Trophoblast cell (in vitro differentiated cells and primary cell): ENCODE results near the gene APOBEC3B.
A peak's percentile ranks its signal among the peaks of the same experiment; 100 is the strongest.

Source experiments
- DNase-seq, 2 donors: peaks; one replicate each; pipeline ENCODE4 v3.0.0-alpha.2; 2016
- H2AFZ ChIP-seq: 2 replicates; pipeline ENCODE4 v1.6.1; 2013; ENCODE audit warnings: low read length, moderate library complexity, mild to moderate bottlenecking; ENCODE audit not compliant: insufficient read depth, poor library complexity
- H2AK5ac ChIP-seq: 2 replicates; pipeline ENCODE4 v1.6.1; 2013; ENCODE audit warnings: mild to moderate bottlenecking, low read length
- H2BK120ac ChIP-seq: 2 replicates; pipeline ENCODE4 v1.6.1; 2013; ENCODE audit warnings: low read length, mild to moderate bottlenecking, moderate library complexity; ENCODE audit not compliant: insufficient read depth, poor library complexity
- H2BK12ac ChIP-seq: 2 replicates; pipeline ENCODE4 v1.6.1; 2013; ENCODE audit warnings: mild to moderate bottlenecking, low read length, moderate library complexity
- H2BK5ac ChIP-seq: 2 replicates; pipeline ENCODE4 v1.6.1; 2013; ENCODE audit warnings: low read length, low read depth, moderate library complexity, mild to moderate bottlenecking; ENCODE audit not compliant: poor library complexity
- H3K14ac ChIP-seq: 2 replicates; pipeline ENCODE4 v1.6.1; 2013; ENCODE audit warnings: mild to moderate bottlenecking, low read length
- H3K18ac ChIP-seq: 2 replicates; pipeline ENCODE4 v1.6.1; 2013; ENCODE audit warnings: mild to moderate bottlenecking, low read length
- H3K23ac ChIP-seq: 2 replicates; pipeline ENCODE4 v1.6.1; 2013; ENCODE audit warnings: low read length
- H3K27ac ChIP-seq: 2 replicates; pipeline ENCODE4 v1.5.1; 2013; ENCODE audit warnings: low read depth, mild to moderate bottlenecking, inconsistent platforms, low read length, moderate library complexity
- H3K27me3 ChIP-seq: 2 replicates; pipeline ENCODE4 v1.6.1; 2013; ENCODE audit warnings: inconsistent platforms, mild to moderate bottlenecking, low read length, moderate library complexity; ENCODE audit not compliant: insufficient read depth
- H3K36me3 ChIP-seq, 2 experiments: 1 replicate in 1 of 2; 2 replicates in 1 of 2; pipeline ENCODE4 v1.6.1; 2013; ENCODE audit warnings: low read length in 2 of 2, mild to moderate bottlenecking in 2 of 2, moderate library complexity in 1 of 2; ENCODE audit not compliant: insufficient read depth in 2 of 2, control insufficient read depth in 1 of 2
- H3K4ac ChIP-seq: 2 replicates; pipeline ENCODE4 v1.6.1; 2013; ENCODE audit warnings: low read depth, mild to moderate bottlenecking, low read length, moderate library complexity
- H3K4me1 ChIP-seq, 2 experiments: 1 replicate in 1 of 2; 2 replicates in 1 of 2; pipeline ENCODE4 v1.6.1; 2013; ENCODE audit warnings: low read length in 2 of 2, mild to moderate bottlenecking in 2 of 2, moderate library complexity in 1 of 2; ENCODE audit not compliant: insufficient read depth in 2 of 2, control insufficient read depth in 1 of 2
- H3K4me2 ChIP-seq: 2 replicates; pipeline ENCODE4 v1.6.1; 2013; ENCODE audit warnings: inconsistent platforms, mild to moderate bottlenecking, low read length, moderate library complexity
- H3K4me3 ChIP-seq: 2 replicates; pipeline ENCODE4 v1.5.1; 2013; ENCODE audit warnings: mild to moderate bottlenecking, low read depth, low read length, inconsistent platforms
- H3K79me1 ChIP-seq: one replicate; pipeline ENCODE4 v1.6.1; 2013; ENCODE audit warnings: low read length
- H3K79me2 ChIP-seq: 2 replicates; pipeline ENCODE4 v1.6.1; 2013; ENCODE audit warnings: low read length, mild to moderate bottlenecking; ENCODE audit not compliant: control insufficient read depth, insufficient read depth, poor library complexity
- H3K9ac ChIP-seq: 2 replicates; pipeline ENCODE4 v1.6.1; 2013; ENCODE audit warnings: mild to moderate bottlenecking, low read length
- H3K9me3 ChIP-seq: 2 replicates; pipeline ENCODE4 v1.6.1; 2013; ENCODE audit warnings: low read depth, mild to moderate bottlenecking, control low read depth, inconsistent platforms, low read length; ENCODE audit not compliant: insufficient read depth
- H4K12ac ChIP-seq: 2 replicates; pipeline ENCODE4 v1.6.1; 2013; ENCODE audit warnings: low read depth, mild to moderate bottlenecking, low read length, moderate library complexity
- H4K8ac ChIP-seq: 2 replicates; pipeline ENCODE4 v1.6.1; 2013; ENCODE audit warnings: low read depth, mild to moderate bottlenecking, low read length, moderate library complexity
- H4K91ac ChIP-seq: one replicate; pipeline ENCODE4 v1.6.1; 2013; ENCODE audit warnings: low read depth, mild to moderate bottlenecking, low read length, moderate library complexity
- WGBS: extraction: QIAGEN DNeasy Blood & Tissue Kit; methylation state at CpG from one replicate; pipeline ENCODE4 v1.1.7; 2013; ENCODE audit warnings: missing lambda C conversion rate; ENCODE audit not compliant: insufficient read length, insufficient coverage; ENCODE audit errors: extremely low coverage; 5-methylcytosine and 5-hydroxymethylcytosine counted together

Gene APOBEC3B

DNA sequence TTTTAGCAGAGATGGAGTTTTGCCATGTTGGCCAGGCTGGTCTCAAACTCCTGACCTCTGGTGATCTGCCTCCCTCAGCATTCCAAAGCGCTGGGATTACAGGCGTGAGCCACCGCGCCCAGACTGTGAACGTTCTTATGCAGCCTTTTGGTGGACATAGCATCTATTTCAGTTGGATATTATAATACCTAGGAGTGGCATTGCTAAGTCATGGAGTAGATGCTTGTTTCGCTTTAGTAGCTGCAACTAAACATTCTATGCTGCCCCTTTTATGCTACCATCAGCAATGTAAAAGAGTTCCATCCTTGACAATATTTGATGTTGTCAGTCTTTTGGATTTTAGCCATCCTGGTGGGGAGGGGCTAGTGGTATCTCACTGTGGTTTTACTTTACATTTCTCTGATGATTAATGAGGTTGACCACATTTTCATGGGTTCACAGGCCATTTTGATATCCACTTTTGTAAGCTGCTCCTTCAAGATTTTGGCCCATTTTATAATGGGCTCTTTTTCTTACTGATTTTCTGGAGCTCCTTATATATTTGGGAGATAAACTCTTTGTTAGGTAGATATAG lies 41.2 kb upstream of the APOBEC3B start:
- H3K18ac ChIP-seq: no peak overlapping the region
- no peaks in the 10 kb centered on the region for H3K79me1 ChIP-seq
- no peak overlapping the region for H3K27ac ChIP-seq
- no peaks in the 10 kb centered on the region for H3K27me3 ChIP-seq
- no peak overlapping the region for H2AK5ac ChIP-seq
- H3K4ac ChIP-seq: no peak overlapping the region
- H3K4me2 ChIP-seq: no peak overlapping the region
- no peak overlapping the region for H3K23ac ChIP-seq
- H4K8ac ChIP-seq: no peak overlapping the region
- H3K14ac ChIP-seq: no peak overlapping the region
- no peak overlapping the region for H2AFZ ChIP-seq
- no peaks in the 10 kb centered on the region for H3K4me1 ChIP-seq
- no peaks in the 10 kb centered on the region for H3K79me2 ChIP-seq
- no peak overlapping the region for H2BK12ac ChIP-seq
- no peak overlapping the region for H4K12ac ChIP-seq
- no peak overlapping the region for H2BK120ac ChIP-seq
- no peak overlapping the region for H2BK5ac ChIP-seq
- H3K9me3 ChIP-seq: peaks cover 4% of the 10 kb centered on the region
- no peak for DNase-seq
- H3K36me3 ChIP-seq: no peaks in the 10 kb centered on the region
- no peak overlapping the region for H3K9ac ChIP-seq
- H3K4me3 ChIP-seq: no peak overlapping the region
- no CpG with 5 or more reads among the region's 6 CpGs for WGBS
- H4K91ac ChIP-seq: no peak overlapping the region

DNA sequence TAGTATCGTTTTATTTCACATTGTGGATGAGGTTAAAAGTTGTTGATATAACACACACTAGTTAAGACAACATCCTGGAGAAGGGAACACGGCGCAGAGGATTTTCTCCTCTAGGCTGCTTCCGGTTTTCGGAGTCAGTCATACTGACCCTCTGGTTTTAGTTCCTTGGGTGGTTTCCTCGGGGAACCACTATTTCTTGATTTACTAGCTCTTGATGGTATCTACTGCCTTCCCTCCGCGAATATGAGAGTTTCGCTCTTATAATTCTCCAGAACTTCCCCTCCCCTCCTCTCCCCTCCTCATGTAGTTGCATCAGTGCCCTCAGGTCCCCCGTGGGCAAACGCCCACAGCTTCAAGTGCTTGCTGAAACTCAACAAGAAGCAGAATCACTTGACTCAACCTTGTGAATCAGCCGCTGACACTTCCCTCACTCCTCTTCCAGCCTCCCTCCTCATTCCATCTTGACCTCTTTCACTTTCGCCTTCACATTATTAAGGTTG lies 40.6 kb upstream of the APOBEC3B start:
- H3K4me3 ChIP-seq: no peak overlapping the region
- H3K79me2 ChIP-seq: no peaks in the 10 kb centered on the region
- no peak overlapping the region for H3K14ac ChIP-seq
- no peaks in the 10 kb centered on the region for H3K27me3 ChIP-seq
- H3K18ac ChIP-seq: no peak overlapping the region
- WGBS: no CpG with 5 or more reads among the region's 13 CpGs
- H3K9me3 ChIP-seq: peaks cover 4% of the 10 kb centered on the region
- no peak overlapping the region for H3K23ac ChIP-seq
- H4K8ac ChIP-seq: no peak overlapping the region
- no peaks in the 10 kb centered on the region for H3K36me3 ChIP-seq
- H3K4ac ChIP-seq: no peak overlapping the region
- no peak overlapping the region for H3K9ac ChIP-seq
- H3K4me2 ChIP-seq: no peak overlapping the region
- H3K79me1 ChIP-seq: no peaks in the 10 kb centered on the region
- H4K12ac ChIP-seq: no peak overlapping the region
- H2AK5ac ChIP-seq: no peak overlapping the region
- no peak overlapping the region for H2BK12ac ChIP-seq
- H2BK5ac ChIP-seq: no peak overlapping the region
- peak; percentile 32 to 44 for DNase-seq
- H2AFZ ChIP-seq: no peak overlapping the region
- H4K91ac ChIP-seq: no peak overlapping the region
- H3K4me1 ChIP-seq: no peaks in the 10 kb centered on the region
- no peak overlapping the region for H2BK120ac ChIP-seq
- no peak overlapping the region for H3K27ac ChIP-seq

DNA sequence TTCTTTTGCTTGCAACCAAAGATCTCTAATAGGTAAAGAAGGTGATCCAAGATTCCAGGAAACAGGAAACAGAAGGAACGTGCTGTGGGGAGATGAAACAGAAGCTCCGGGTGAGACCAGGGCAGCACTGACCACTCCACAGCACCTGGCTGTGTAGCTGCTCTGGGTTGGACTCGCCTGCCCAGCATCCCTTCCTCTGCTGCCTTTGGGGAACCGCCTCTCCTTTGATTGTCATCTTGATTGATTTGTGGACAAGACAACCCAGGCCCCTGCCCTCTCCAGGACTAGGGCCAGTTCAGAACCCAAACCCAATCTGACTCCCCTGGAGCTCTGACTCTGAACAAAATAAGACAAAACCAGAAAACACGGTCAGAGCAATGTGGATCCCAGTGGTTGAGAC lies 39.4 kb upstream of the APOBEC3B start:
- H3K4me1 ChIP-seq: no peaks in the 10 kb centered on the region
- H2AFZ ChIP-seq: no peak overlapping the region
- H3K79me1 ChIP-seq: no peaks in the 10 kb centered on the region
- H3K4ac ChIP-seq: no peak overlapping the region
- H4K8ac ChIP-seq: no peak overlapping the region
- no peak overlapping the region for H4K12ac ChIP-seq
- no peak overlapping the region for H2BK120ac ChIP-seq
- no peaks in the 10 kb centered on the region for H3K27me3 ChIP-seq
- H2AK5ac ChIP-seq: no peak overlapping the region
- no peak for DNase-seq
- H3K4me2 ChIP-seq: no peak overlapping the region
- no peak overlapping the region for H2BK12ac ChIP-seq
- H2BK5ac ChIP-seq: no peak overlapping the region
- H3K23ac ChIP-seq: no peak overlapping the region
- no peak overlapping the region for H3K27ac ChIP-seq
- no CpG with 5 or more reads among the region's 5 CpGs for WGBS
- no peak overlapping the region for H4K91ac ChIP-seq
- no peak overlapping the region for H3K18ac ChIP-seq
- no peaks in the 10 kb centered on the region for H3K36me3 ChIP-seq
- no peak overlapping the region for H3K14ac ChIP-seq
- H3K4me3 ChIP-seq: no peak overlapping the region
- H3K9me3 ChIP-seq: peaks cover under 1% of the 10 kb centered on the region
- H3K9ac ChIP-seq: no peak overlapping the region
- no peaks in the 10 kb centered on the region for H3K79me2 ChIP-seq

DNA sequence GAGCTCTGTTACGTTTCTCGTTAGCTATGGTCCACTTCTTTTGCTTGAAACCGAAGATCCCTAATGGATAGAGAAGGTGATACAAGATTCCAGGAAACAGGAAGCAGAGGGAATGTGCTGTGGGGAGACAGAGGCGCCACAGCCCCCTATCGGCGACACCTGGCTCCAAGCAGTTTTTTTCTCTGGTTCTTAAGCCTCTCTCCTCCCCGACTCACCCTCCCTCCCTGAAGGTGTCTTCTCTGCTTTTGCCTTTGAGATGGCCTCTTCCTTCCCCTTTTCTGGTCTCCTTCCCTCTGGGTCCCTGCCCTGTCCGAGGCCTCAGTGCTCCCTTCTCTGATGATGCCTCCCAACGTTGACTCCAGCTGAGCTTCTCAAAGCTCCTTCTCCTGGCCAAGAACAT lies 38.9 kb upstream of the APOBEC3B start:
- H3K4me3 ChIP-seq: no peak overlapping the region
- H3K23ac ChIP-seq: no peak overlapping the region
- H3K36me3 ChIP-seq: no peaks in the 10 kb centered on the region
- H3K4ac ChIP-seq: no peak overlapping the region
- H3K27ac ChIP-seq: no peak overlapping the region
- H2BK5ac ChIP-seq: no peak overlapping the region
- H2BK120ac ChIP-seq: no peak overlapping the region
- no peak overlapping the region for H2AFZ ChIP-seq
- no peak overlapping the region for H2BK12ac ChIP-seq
- H2AK5ac ChIP-seq: no peak overlapping the region
- H3K9ac ChIP-seq: no peak overlapping the region
- no peaks in the 10 kb centered on the region for H3K79me1 ChIP-seq
- H3K4me2 ChIP-seq: no peak overlapping the region
- no peak for DNase-seq
- H3K18ac ChIP-seq: no peak overlapping the region
- H3K79me2 ChIP-seq: no peaks in the 10 kb centered on the region
- no CpG with 5 or more reads among the region's 9 CpGs for WGBS
- no peak overlapping the region for H4K12ac ChIP-seq
- no peaks in the 10 kb centered on the region for H3K4me1 ChIP-seq
- H4K91ac ChIP-seq: no peak overlapping the region
- H4K8ac ChIP-seq: no peak overlapping the region
- H3K27me3 ChIP-seq: no peaks in the 10 kb centered on the region
- no peak overlapping the region for H3K14ac ChIP-seq
- no peaks in the 10 kb centered on the region for H3K9me3 ChIP-seq
